DLD1 (cell line): Measurements from ENCODE around the gene MCM10.
"Not testable (repeated sequence)": the region's sequence is repeated elsewhere in the genome, so short reads cannot be mapped to it uniquely, and the experiment has no call there.

Experiments
- in situ Hi-C: cut with HindIII; loops from 2 replicates; pipeline ENCODE4 v1.10.0; 2017; ENCODE audit warnings: low sequenced_read_pairs

Gene MCM10

GRCh38 chr10:13218878-13219277 lies 57.5 kb downstream of the MCM10 start:
- in situ Hi-C loops = no loop called here

- in situ Hi-C loops = no loop called here
Observed at GRCh38 chr10:13219685-13220670, 58.6 kb downstream of the MCM10 start.

- in situ Hi-C loops = no loop called here
Observed at GRCh38 chr10:13221572-13221971, 60.2 kb downstream of the MCM10 start.

GRCh38 chr10:13222151-13222550 lies 60.8 kb downstream of the MCM10 start:
- in situ Hi-C loops = no loop called here

GRCh38 chr10:13222566-13222965 lies 61.2 kb downstream of the MCM10 start:
- in situ Hi-C loops = no loop called here

- in situ Hi-C loops = no loop called here
Observed at GRCh38 chr10:13223241-13223640, 61.9 kb downstream of the MCM10 start.

GRCh38 chr10:13224210-13224995 lies 63.0 kb downstream of the MCM10 start:
- in situ Hi-C loops = no loop called here

GRCh38 chr10:13225601-13226000 lies 64.2 kb downstream of the MCM10 start:
- in situ Hi-C loops = no loop called here

- in situ Hi-C loops = no loop called here
Observed at GRCh38 chr10:13227031-13227430, 65.7 kb downstream of the MCM10 start.

- in situ Hi-C loops = no loop called here
Observed at GRCh38 chr10:13231190-13231589, 69.8 kb downstream of the MCM10 start.

- in situ Hi-C loops = no loop called here
Observed at GRCh38 chr10:13231808-13232207, 70.5 kb downstream of the MCM10 start.

GRCh38 chr10:13233358-13233757 lies 72.0 kb downstream of the MCM10 start:
- in situ Hi-C loops = no loop called here

GRCh38 chr10:13234172-13234571 lies 72.8 kb downstream of the MCM10 start, which contains the start of gene UCMA:
TSS of gene UCMA (minus strand) at chr10:13234374. CDS start at chr10:13234258, 116 bp downstream.
- in situ Hi-C loops = no loop called here

- in situ Hi-C loops = not testable (repeated sequence)
Observed at GRCh38 chr10:13234736-13235135, 73.4 kb downstream of the MCM10 start.

- in situ Hi-C loops = no loop called here
Observed at GRCh38 chr10:13236638-13237037, 75.3 kb downstream of the MCM10 start.

- in situ Hi-C loops = no loop called here
Observed at GRCh38 chr10:13238271-13239077, 77.1 kb downstream of the MCM10 start.

- in situ Hi-C loops = no loop called here
Observed at GRCh38 chr10:13239923-13240322, 78.6 kb downstream of the MCM10 start.

- in situ Hi-C loops = no loop called here
Observed at GRCh38 chr10:13241613-13242012, 80.3 kb downstream of the MCM10 start.

GRCh38 chr10:13242260-13242659 lies 80.9 kb downstream of the MCM10 start:
- in situ Hi-C loops = not testable (repeated sequence)

GRCh38 chr10:13247246-13247645 lies 85.9 kb downstream of the MCM10 start:
- in situ Hi-C loops = no loop called here

- in situ Hi-C loops = no loop called here
Observed at GRCh38 chr10:13247784-13248183, 86.4 kb downstream of the MCM10 start.
